Islet precursor cell (in vitro differentiated cells): ENCODE measurements around the gene PLAC1.

Source experiments
- DNase-seq: peaks from one replicate; pipeline ENCODE4 v3.0.0-alpha.2; 2018

The PLAC1 gene

GRCh38 chrX:134670134-134670924 lies 12.1 kb upstream of the PLAC1 start:
- peak; percentile 84 for DNase-seq

- peak; percentile 79 for DNase-seq
These were observed 11.3 kb upstream of the PLAC1 start for GRCh38 chrX:134669378-134670098.

- DNase-seq: no peak
These were observed 5.9 kb upstream of the PLAC1 start for GRCh38 chrX:134664202-134664601.

GRCh38 chrX:134661295-134661694 lies 3.0 kb upstream of the PLAC1 start:
- DNase-seq: peak; percentile 17

GRCh38 chrX:134660627-134661026 lies 2.4 kb upstream of the PLAC1 start:
- peak; percentile 15 for DNase-seq

- DNase-seq: no peak
These were observed 1.5 kb upstream of the PLAC1 start for GRCh38 chrX:134659761-134660160.

- DNase-seq: no peak
These were observed 421 bp upstream of the PLAC1 start for GRCh38 chrX:134658760-134659023.

GRCh38 chrX:134654398-134655012 lies 3.8 kb downstream of the PLAC1 start:
- DNase-seq: no peak

GRCh38 chrX:134653835-134654234 lies 4.4 kb downstream of the PLAC1 start:
- DNase-seq: no peak

GRCh38 chrX:134650701-134651100 lies 7.6 kb downstream of the PLAC1 start:
- no peak for DNase-seq

GRCh38 chrX:134649770-134650169 lies 8.5 kb downstream of the PLAC1 start:
- no peak for DNase-seq

- no peak for DNase-seq
These were observed 10.8 kb downstream of the PLAC1 start for GRCh38 chrX:134647477-134647877.

GRCh38 chrX:134646691-134647090 lies 11.6 kb downstream of the PLAC1 start:
- DNase-seq: no peak

GRCh38 chrX:134645936-134646543 lies 12.2 kb downstream of the PLAC1 start:
- no peak for DNase-seq

- no peak for DNase-seq
These were observed 15.9 kb downstream of the PLAC1 start for GRCh38 chrX:134642386-134642785.

GRCh38 chrX:134641346-134641745 lies 16.9 kb downstream of the PLAC1 start:
- DNase-seq: no peak

GRCh38 chrX:134640914-134641313 lies 17.4 kb downstream of the PLAC1 start:
- no peak for DNase-seq

- DNase-seq: no peak
These were observed 21.4 kb downstream of the PLAC1 start for GRCh38 chrX:134636851-134637250.

GRCh38 chrX:134634691-134635090 lies 23.6 kb downstream of the PLAC1 start:
- DNase-seq: no peak

GRCh38 chrX:134633832-134634231 lies 24.4 kb downstream of the PLAC1 start:
- DNase-seq: no peak

- no peak for DNase-seq
These were observed 24.9 kb downstream of the PLAC1 start for GRCh38 chrX:134633394-134633793.

GRCh38 chrX:134632355-134632754 lies 25.9 kb downstream of the PLAC1 start:
- DNase-seq: no peak

- no peak for DNase-seq
These were observed 26.6 kb downstream of the PLAC1 start for GRCh38 chrX:134631426-134632346.
